ENCODE data around the gene ADAMTS5. TPM values are rescaled to one million over a fixed set of nuclear protein-coding genes. Genes with fewer than 3 reads are reported as not detected.

The ADAMTS5 gene
- total RNA-seq, result 1 to 10 TPM in 2 of 6 experiments, under 1 TPM in 4; 0.43 to 1.1 (median 0.47) TPM
- long read RNA-seq, partial matches to known transcripts, result 0 of 1 reads
- long read RNA-seq, other reads (novel, unspliced or antisense), result 1 of 1 reads

DNA sequence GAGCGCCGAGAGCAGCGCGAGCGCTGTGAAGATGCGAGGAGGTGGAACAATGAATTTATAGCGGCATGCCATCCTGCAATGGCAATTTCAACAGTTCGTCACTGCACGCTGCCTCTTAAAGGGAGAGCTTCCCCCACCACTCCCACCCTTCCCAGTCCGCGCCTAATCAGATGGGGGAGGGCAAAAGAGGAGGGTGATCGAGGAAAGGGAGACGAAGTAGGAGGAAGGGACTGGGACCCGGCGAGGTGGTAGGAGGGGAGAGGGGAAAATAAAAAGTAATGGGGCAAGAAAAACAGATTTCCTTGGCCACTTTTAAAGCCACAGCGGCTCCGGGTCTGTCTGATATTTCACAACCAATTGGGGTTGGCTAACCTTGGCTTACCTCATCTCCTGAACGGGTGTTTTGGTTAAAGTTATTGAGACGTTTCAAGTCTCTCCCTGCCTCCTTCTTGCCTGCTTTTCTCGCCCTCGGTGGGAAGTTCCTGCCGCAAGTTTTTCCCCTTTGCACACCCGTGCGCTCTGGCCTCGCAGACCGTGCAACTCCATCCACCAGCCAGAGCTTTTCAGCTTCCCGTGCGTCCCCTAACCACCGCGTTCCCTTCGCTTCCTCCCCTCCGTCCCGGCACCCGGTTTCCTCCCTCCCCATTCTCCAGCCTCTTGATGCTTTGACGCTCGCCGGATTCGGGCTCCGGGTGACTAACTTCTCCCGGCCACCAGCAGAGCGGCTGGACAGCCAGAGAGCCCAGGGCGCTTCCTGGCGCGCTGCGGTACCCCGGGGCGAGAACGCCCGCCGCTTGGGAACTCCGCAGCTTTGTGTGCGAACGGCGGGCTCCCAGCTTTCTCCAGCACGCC is at the start of gene ADAMTS5:
Gene ADAMTS5 (minus strand): TSS at position 27 of the 852 bp plus-strand sequence. CDS start 697 bp downstream, outside the sequence.
- Histone ChIP-seq H3K9me3 (no peaks in the 10 kb centered on the region), H3K36me3 (no peaks in the 10 kb centered on the region), H3K4me1 (peaks cover 0 to 20% (median 0%) of the 10 kb centered on the region in 4 donors), H3K27ac (peak within 1 kb of the TSS; percentile 28 to 37 (median 30)), H3K27me3 (peaks cover 0 to 6% of the 10 kb centered on the region in 2 donors), H3K4me3 (peak within 1 kb of the TSS; percentile 36 to 48 (median 40))
- peak; percentile 45 to 54 (median 48) for ATAC-seq
- TF ChIP-seq POLR2A (IDR thresholded peaks at IDR 0.05), result no peak
- TF ChIP-seq, protein P1, sequence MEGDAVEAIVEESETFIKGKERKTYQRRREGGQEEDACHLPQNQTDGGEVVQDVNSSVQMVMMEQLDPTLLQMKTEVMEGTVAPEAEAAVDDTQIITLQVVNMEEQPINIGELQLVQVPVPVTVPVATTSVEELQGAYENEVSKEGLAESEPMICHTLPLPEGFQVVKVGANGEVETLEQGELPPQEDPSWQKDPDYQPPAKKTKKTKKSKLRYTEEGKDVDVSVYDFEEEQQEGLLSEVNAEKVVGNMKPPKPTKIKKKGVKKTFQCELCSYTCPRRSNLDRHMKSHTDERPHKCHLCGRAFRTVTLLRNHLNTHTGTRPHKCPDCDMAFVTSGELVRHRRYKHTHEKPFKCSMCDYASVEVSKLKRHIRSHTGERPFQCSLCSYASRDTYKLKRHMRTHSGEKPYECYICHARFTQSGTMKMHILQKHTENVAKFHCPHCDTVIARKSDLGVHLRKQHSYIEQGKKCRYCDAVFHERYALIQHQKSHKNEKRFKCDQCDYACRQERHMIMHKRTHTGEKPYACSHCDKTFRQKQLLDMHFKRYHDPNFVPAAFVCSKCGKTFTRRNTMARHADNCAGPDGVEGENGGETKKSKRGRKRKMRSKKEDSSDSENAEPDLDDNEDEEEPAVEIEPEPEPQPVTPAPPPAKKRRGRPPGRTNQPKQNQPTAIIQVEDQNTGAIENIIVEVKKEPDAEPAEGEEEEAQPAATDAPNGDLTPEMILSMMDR (IDR thresholded peaks at IDR 0.05), result no peak
- WGBS (ENCODE audit: insufficient coverage, low coverage, low lambda C conversion rate, missing lambda C conversion rate), result 2% methylated on average over 54 of the region's 55 CpGs
- peak; percentile 42 to 50 (median 44) for DNase-seq
- intact Hi-C loops (cut with DNase I), result no loop called here

DNA sequence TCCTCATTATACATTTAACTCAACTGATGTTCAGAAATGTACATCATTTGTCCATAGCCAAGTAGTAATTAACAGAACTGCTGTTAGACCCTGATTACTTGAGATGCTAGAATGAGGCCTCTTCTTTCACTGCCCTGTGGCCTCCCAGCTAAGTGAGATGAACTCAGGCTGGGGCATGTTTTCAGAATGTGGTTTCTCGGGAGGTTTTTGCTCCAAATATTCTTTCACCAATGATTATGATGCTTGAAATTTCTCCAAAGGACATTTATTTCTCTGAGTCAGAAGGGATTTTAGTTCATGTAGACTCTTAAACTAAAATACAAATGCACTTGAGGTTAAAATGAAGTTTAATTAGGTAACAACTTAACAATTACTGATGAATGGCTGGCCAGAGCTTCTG is 34.6 kb upstream of the ADAMTS5 start:
- intact Hi-C loops (cut with DNase I), result no loop called here
- Histone ChIP-seq H3K36me3 (no peaks in the 10 kb centered on the region), H3K27me3 (no peaks in the 10 kb centered on the region), H3K4me3 (no peak overlapping the region), H3K9me3 (no peaks in the 10 kb centered on the region), H3K27ac (no peak overlapping the region), H3K4me1 (no peaks in the 10 kb centered on the region)
- DNase-seq (no peak), ATAC-seq (no peak)
- no peak for TF ChIP-seq POLR2A (IDR thresholded peaks at IDR 0.05)
- TF ChIP-seq, protein P1 (IDR thresholded peaks at IDR 0.05), result no peak
- 50% methylated on average over 1 of the region's 1 CpG for WGBS (ENCODE audit: insufficient coverage, low coverage, low lambda C conversion rate, missing lambda C conversion rate)

DNA sequence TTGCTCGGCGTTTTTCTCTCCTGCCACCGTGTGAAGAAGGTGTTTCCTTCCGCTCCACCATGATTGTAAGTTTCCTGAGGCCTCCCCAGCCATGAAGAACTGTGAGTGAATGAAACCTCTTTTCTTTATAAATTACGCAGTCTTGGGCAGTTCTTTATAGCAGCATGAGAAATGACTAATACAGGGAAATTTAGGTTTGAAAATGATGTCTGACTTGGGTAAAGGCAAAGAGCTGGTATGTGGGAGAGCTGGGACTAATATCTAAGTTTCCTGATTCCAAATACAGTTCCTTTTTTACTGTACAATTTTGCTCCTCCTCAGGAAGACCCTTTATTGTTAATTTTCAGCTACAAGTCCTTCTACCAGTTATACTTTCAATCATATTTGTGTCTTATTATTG is 16.7 kb upstream of the ADAMTS5 start:
- DNase-seq (no peak), ATAC-seq (no peak)
- no peaks in the 10 kb centered on the region for H3K36me3 ChIP-seq
- peaks cover 0 to 4% (median 0%) of the 10 kb centered on the region in 4 donors for H3K9me3 ChIP-seq
- no peaks in the 10 kb centered on the region for H3K27me3 ChIP-seq
- no peak overlapping the region for H3K27ac ChIP-seq
- intact Hi-C loops (cut with DNase I), result no loop called here
- no peak overlapping the region for H3K4me3 ChIP-seq
- H3K4me1 ChIP-seq, result no peaks in the 10 kb centered on the region
- 54% methylated on average over 5 of the region's 5 CpGs for WGBS (ENCODE audit: insufficient coverage, low coverage, low lambda C conversion rate, missing lambda C conversion rate)
- TF ChIP-seq POLR2A (IDR thresholded peaks at IDR 0.05), result no peak
- TF ChIP-seq, protein P1 (IDR thresholded peaks at IDR 0.05), result no peak

DNA sequence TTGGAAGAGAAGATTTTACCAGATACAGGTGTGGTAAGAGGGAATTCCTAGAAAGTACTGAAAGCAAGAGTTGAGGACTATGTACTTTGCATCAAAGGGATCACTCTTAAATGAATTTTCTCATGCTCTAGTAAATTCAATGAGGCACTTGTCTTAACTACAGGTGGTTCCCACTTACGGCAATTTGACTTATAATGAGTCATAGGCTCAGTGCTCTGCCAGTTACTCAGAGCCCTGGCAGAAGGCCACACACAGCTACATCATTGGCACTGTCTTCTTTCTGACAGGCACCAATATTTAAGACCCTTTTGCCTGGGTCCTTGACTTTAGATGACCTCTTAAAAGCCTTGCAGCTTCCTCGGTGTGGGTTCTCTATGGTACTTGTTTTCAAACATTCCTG is 15.9 kb upstream of the ADAMTS5 start:
- H3K27me3 ChIP-seq, result no peaks in the 10 kb centered on the region
- TF ChIP-seq POLR2A (IDR thresholded peaks at IDR 0.05), result no peak
- TF ChIP-seq, protein P1 (IDR thresholded peaks at IDR 0.05), result no peak
- ATAC-seq (peak in 1 of 4 donors; percentile 32), DNase-seq (no peak)
- H3K4me3 ChIP-seq, result no peak overlapping the region
- H3K27ac ChIP-seq, result no peak overlapping the region
- no peaks in the 10 kb centered on the region for H3K36me3 ChIP-seq
- no peaks in the 10 kb centered on the region for H3K4me1 ChIP-seq
- WGBS (ENCODE audit: insufficient coverage, low coverage, low lambda C conversion rate, missing lambda C conversion rate), result 64% methylated on average over 2 of the region's 2 CpGs
- intact Hi-C loops (cut with DNase I), result no loop called here
- H3K9me3 ChIP-seq, result peaks cover 0 to 4% (median 0%) of the 10 kb centered on the region in 4 donors
